Renal pelvis (tissue), 4 donors: Measurements from ENCODE around the gene SPARCL1. TPM values are rescaled to one million over a fixed set of nuclear protein-coding genes. Genes with fewer than 3 reads are reported as not detected.
"Not testable (repeated sequence)": the region's sequence is repeated elsewhere in the genome, so short reads cannot be mapped to it uniquely, and the experiment has no call there.

Experiments
- DNase-seq: peaks from one replicate; pipeline ENCODE4 v3.0.0-alpha.2; 2013
- polyA plus RNA-seq, 3 donors: library from polyadenylated mRNA; unstranded; fragments of 120-200 nt; gene quantifications; one replicate each; pipeline ENCODE4 v1.2.1, GENCODE V29; 2013; ENCODE audit not compliant: insufficient read length in 3 of 3

SPARCL1 gene
- polyA plus RNA-seq, 3 donors: 4.4 to 13.8 (median 8.8) TPM

- DNase-seq: no peak
Measured at GRCh38 chr4:87506974-87507701, 22.0 kb downstream of the SPARCL1 start.

GRCh38 chr4:87505862-87506261 lies 23.3 kb downstream of the SPARCL1 start:
- DNase-seq: no peak

GRCh38 chr4:87502580-87503238 lies 26.5 kb downstream of the SPARCL1 start:
- DNase-seq: no peak

GRCh38 chr4:87500092-87500462 lies 29.1 kb downstream of the SPARCL1 start:
- DNase-seq: no peak

GRCh38 chr4:87499403-87500091 lies 29.6 kb downstream of the SPARCL1 start:
- no peak for DNase-seq

GRCh38 chr4:87498446-87498900 lies 30.7 kb downstream of the SPARCL1 start:
- peak; percentile 50 for DNase-seq

GRCh38 chr4:87497578-87497977 lies 31.6 kb downstream of the SPARCL1 start:
- no peak for DNase-seq

- DNase-seq: no peak
Measured at GRCh38 chr4:87497159-87497558, 32.0 kb downstream of the SPARCL1 start.

GRCh38 chr4:87493115-87493514 lies 36.1 kb downstream of the SPARCL1 start:
- no peak for DNase-seq

GRCh38 chr4:87491851-87492250 lies 37.3 kb downstream of the SPARCL1 start:
- DNase-seq: not testable (repeated sequence)

- no peak for DNase-seq
Measured at GRCh38 chr4:87491436-87491835, 37.7 kb downstream of the SPARCL1 start.

GRCh38 chr4:87490664-87491369 lies 38.4 kb downstream of the SPARCL1 start:
- no peak for DNase-seq

GRCh38 chr4:87489678-87490077 lies 39.5 kb downstream of the SPARCL1 start:
- DNase-seq: no peak

GRCh38 chr4:87488666-87489065 lies 40.5 kb downstream of the SPARCL1 start:
- not testable (repeated sequence) for DNase-seq

- DNase-seq: not testable (repeated sequence)
Measured at GRCh38 chr4:87483247-87483646, 45.9 kb downstream of the SPARCL1 start.

GRCh38 chr4:87481377-87481776 lies 47.8 kb downstream of the SPARCL1 start:
- no peak for DNase-seq

- DNase-seq: no peak
Measured at GRCh38 chr4:87478732-87479250, 50.4 kb downstream of the SPARCL1 start.

GRCh38 chr4:87476934-87477333 lies 52.2 kb downstream of the SPARCL1 start:
- no peak for DNase-seq

- no peak for DNase-seq
Measured at GRCh38 chr4:87469390-87469789, 59.8 kb downstream of the SPARCL1 start.

- DNase-seq: peak; percentile 42
Measured at GRCh38 chr4:87465739-87466366, 63.3 kb downstream of the SPARCL1 start.

GRCh38 chr4:87462102-87462501 lies 67.1 kb downstream of the SPARCL1 start:
- DNase-seq: no peak
